Kidney epithelial cell (primary cell): ENCODE results near the gene RXRB. TPM values are rescaled to one million over a fixed set of nuclear protein-coding genes. Genes with fewer than 3 reads are reported as not detected.

Experiments
- DNase-seq: peaks from one replicate; pipeline ENCODE4 v3.0.0-alpha.2; 2010; ENCODE audit warnings: low read depth
- H3K27me3 ChIP-seq: 2 replicates; pipeline ENCODE4 v1.6.0; 2011; ENCODE audit warnings: low read length; ENCODE audit not compliant: control insufficient read depth, insufficient read depth
- H3K36me3 ChIP-seq: 2 replicates; pipeline ENCODE4 v1.5.1; 2011; ENCODE audit warnings: low read length; ENCODE audit not compliant: control insufficient read depth, insufficient read depth
- H3K4me3 ChIP-seq: 2 replicates; pipeline ENCODE4 v1.5.1; 2011; ENCODE audit warnings: low read depth, mild to moderate bottlenecking, control low read depth, low read length
- CTCF ChIP-seq: IDR thresholded peaks from 2 replicates; pipeline ENCODE4 v1.5.1; 2011; ENCODE audit warnings: mild to moderate bottlenecking, moderate library complexity, low read length, control low read depth, inconsistent platforms; ENCODE audit not compliant: insufficient read depth, poor library complexity, severe bottlenecking
- total RNA-seq: library from RNA; depleted of rRNA; stranded (reverse); fragments of >200 nt; gene quantifications from 2 replicates; pipeline ENCODE4 v1.2.3, GENCODE V29; 2015

The RXRB gene
- total RNA-seq, 1 donor from 2014 or later, result 24.4 TPM

- Histone ChIP-seq H3K4me3 (no peak overlapping the region), H3K27me3 (peaks cover 14% of the 10 kb centered on the region), H3K36me3 (no peaks in the 10 kb centered on the region)
- DNase-seq, result no peak
- TF ChIP-seq CTCF, result no peak
Observed at GRCh38 chr6:33166363-33166762, 34.1 kb downstream of the RXRB start.

GRCh38 chr6:33165581-33166258 is 34.7 kb downstream of the RXRB start:
- H3K4me3 ChIP-seq, result no peak overlapping the region
- peaks cover 14% of the 10 kb centered on the region for H3K27me3 ChIP-seq
- TF ChIP-seq CTCF, result no peak
- H3K36me3 ChIP-seq, result no peaks in the 10 kb centered on the region
- no peak for DNase-seq

- TF ChIP-seq CTCF, result no peak
- Histone ChIP-seq H3K36me3 (no peaks in the 10 kb centered on the region), H3K27me3 (peaks cover 14% of the 10 kb centered on the region), H3K4me3 (no peak overlapping the region)
- DNase-seq, result no peak
Observed at GRCh38 chr6:33164665-33165373, 35.6 kb downstream of the RXRB start.

GRCh38 chr6:33164176-33164575 is 36.3 kb downstream of the RXRB start:
- peaks cover 14% of the 10 kb centered on the region for H3K27me3 ChIP-seq
- H3K4me3 ChIP-seq, result no peak overlapping the region
- no peak for DNase-seq
- TF ChIP-seq CTCF, result no peak
- no peaks in the 10 kb centered on the region for H3K36me3 ChIP-seq

- Histone ChIP-seq H3K36me3 (no peaks in the 10 kb centered on the region), H3K4me3 (no peak overlapping the region), H3K27me3 (peaks cover 14% of the 10 kb centered on the region)
- DNase-seq, result no peak
- TF ChIP-seq CTCF, result no peak
Observed at GRCh38 chr6:33163540-33163939, 36.9 kb downstream of the RXRB start.
